Measurements from ENCODE around the gene CD2BP2.
"Not testable (repeated sequence)": the region's sequence is repeated elsewhere in the genome, so short reads cannot be mapped to it uniquely, and the experiment has no call there.

CD2BP2 gene

GRCh38 chr16:30358990-30359870 is 4.1 kb upstream of the CD2BP2 start:
- DNase-seq (ENCODE audit: low spot score): no peak

GRCh38 chr16:30358577-30358936 is 3.4 kb upstream of the CD2BP2 start:
- DNase-seq (ENCODE audit: low spot score): no peak

GRCh38 chr16:30357715-30358576 is 2.8 kb upstream of the CD2BP2 start:
- DNase-seq (ENCODE audit: low spot score): no peak

- DNase-seq (ENCODE audit: low spot score): no peak
Observed at GRCh38 chr16:30357085-30357714, 2.1 kb upstream of the CD2BP2 start.

GRCh38 chr16:30356401-30357084 is 1.4 kb upstream of the CD2BP2 start:
- no peak for DNase-seq (ENCODE audit: low spot score)

GRCh38 chr16:30355954-30356308 is 823 bp upstream of the CD2BP2 start:
- DNase-seq (ENCODE audit: low spot score): no peak

- no peak for DNase-seq (ENCODE audit: low spot score)
Observed at GRCh38 chr16:30354423-30355143, 525 bp downstream of the CD2BP2 start.

GRCh38 chr16:30353438-30354129 is 1.5 kb downstream of the CD2BP2 start:
- DNase-seq (ENCODE audit: low spot score): no peak

GRCh38 chr16:30352488-30353401 is 2.4 kb downstream of the CD2BP2 start:
- DNase-seq (ENCODE audit: low spot score): no peak

GRCh38 chr16:30351586-30352419 is 3.3 kb downstream of the CD2BP2 start:
- DNase-seq (ENCODE audit: low spot score): peak; percentile 82

- no peak for DNase-seq (ENCODE audit: low spot score)
Observed at GRCh38 chr16:30351001-30351441, 4.1 kb downstream of the CD2BP2 start.

- no peak for DNase-seq (ENCODE audit: low spot score)
Observed at GRCh38 chr16:30350134-30350871, 4.8 kb downstream of the CD2BP2 start.

- DNase-seq (ENCODE audit: low spot score): no peak
Observed at GRCh38 chr16:30349675-30350074, 5.4 kb downstream of the CD2BP2 start.

GRCh38 chr16:30348929-30349328 is 6.2 kb downstream of the CD2BP2 start:
- no peak for DNase-seq (ENCODE audit: low spot score)

- no peak for DNase-seq (ENCODE audit: low spot score)
Observed at GRCh38 chr16:30348113-30348512, 7.0 kb downstream of the CD2BP2 start.

GRCh38 chr16:30346286-30346685 is 8.8 kb downstream of the CD2BP2 start:
- no peak for DNase-seq (ENCODE audit: low spot score)

GRCh38 chr16:30343491-30343820 is 11.7 kb downstream of the CD2BP2 start:
- DNase-seq (ENCODE audit: low spot score): not testable (repeated sequence)

Measured in putamen (tissue), 1 donor.